ENCODE measurements around the gene GCDH.
"Not testable (repeated sequence)": the region's sequence is repeated elsewhere in the genome, so short reads cannot be mapped to it uniquely, and the experiment has no call there.

GCDH gene

DNA sequence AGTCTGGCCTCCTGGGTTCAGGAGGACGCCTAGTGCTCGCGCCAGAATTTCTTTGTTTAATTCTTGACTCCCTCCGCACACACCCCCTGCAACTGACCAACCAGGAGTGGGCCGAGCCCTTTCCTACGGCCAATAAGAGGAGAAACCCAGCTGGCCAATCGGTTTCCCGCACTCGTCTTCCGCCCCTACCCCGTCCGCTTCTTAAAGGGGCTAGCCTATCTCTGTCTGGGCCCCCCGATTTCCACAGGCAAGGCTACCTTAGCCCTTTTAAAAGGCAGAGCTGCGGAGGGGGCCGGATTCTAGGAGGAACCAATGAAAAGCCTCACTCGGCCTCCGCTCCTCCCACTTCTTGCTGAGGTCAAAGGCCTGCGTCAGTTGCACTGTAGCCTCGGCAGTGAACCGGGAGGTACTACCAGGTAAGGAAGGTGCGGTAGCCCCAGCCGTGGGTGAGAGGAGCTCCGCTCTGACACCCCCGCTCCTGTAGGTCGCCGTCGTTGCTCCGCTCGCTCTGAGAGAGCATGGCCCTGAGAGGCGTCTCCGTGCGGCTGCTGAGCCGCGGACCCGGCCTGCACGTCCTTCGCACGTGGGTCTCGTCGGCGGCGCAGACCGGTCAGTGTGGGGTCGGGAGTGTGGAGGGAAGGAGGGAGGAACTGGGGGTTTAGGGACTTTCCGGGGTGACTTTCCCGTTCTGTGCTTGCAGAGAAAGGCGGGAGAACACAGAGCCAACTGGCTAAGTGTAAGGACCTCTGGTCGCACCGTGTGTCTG, at the start of gene GCDH:
Gene GCDH (plus strand): TSS at position 374 of the 766 bp plus-strand sequence. CDS start 145 bp downstream, at position 519.
- DNase-seq (ENCODE audit: low read depth) = peak; percentile 94

DNA sequence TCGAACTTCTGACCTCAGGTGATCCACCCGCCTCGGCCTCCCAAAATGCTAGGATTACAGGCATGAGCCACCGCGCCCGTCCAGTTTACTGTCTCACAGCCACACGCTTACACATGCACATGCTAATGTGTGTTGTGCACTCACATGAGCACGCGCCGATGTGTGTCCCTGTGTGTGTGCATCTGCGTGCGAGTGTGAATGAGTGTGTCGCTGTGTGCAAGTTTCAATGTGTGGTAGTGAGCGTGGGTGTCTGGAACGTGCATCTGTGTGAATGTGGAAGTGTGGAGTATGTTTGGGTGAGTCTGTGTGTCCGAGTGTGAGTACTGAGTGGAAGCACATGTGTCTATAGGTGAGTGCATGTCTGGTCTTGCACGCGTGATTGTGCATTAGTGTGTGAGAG, 48.4 kb upstream of the GCDH start:
- DNase-seq (ENCODE audit: low read depth) = no peak

DNA sequence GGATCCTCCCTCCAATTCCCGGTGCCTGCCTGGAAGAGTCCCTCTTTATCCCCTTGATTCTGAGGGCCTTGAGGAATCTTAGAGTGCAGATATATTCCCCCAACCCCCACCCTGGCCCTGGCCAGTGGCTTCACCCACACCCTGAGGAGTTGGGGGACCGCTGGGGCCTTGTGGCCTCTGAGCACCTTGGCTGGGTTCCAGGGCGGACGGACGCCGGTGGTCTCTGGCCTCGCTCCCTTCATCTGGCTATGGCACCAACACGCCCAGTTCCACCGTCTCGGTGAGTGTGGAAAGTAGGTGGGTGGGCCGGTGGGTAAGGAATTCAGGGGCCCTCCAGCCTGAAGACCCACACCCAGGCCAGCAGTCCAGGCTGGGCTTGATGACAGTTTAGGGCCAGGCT, 47.6 kb upstream of the GCDH start:
- DNase-seq (ENCODE audit: low read depth) = no peak

GRCh38 chr19:12843999-12844732, 46.8 kb upstream of the GCDH start:
- DNase-seq (ENCODE audit: low read depth) = no peak

- not testable (repeated sequence) for DNase-seq (ENCODE audit: low read depth)
Observed at GRCh38 chr19:12846613-12847012, 44.3 kb upstream of the GCDH start.

DNA sequence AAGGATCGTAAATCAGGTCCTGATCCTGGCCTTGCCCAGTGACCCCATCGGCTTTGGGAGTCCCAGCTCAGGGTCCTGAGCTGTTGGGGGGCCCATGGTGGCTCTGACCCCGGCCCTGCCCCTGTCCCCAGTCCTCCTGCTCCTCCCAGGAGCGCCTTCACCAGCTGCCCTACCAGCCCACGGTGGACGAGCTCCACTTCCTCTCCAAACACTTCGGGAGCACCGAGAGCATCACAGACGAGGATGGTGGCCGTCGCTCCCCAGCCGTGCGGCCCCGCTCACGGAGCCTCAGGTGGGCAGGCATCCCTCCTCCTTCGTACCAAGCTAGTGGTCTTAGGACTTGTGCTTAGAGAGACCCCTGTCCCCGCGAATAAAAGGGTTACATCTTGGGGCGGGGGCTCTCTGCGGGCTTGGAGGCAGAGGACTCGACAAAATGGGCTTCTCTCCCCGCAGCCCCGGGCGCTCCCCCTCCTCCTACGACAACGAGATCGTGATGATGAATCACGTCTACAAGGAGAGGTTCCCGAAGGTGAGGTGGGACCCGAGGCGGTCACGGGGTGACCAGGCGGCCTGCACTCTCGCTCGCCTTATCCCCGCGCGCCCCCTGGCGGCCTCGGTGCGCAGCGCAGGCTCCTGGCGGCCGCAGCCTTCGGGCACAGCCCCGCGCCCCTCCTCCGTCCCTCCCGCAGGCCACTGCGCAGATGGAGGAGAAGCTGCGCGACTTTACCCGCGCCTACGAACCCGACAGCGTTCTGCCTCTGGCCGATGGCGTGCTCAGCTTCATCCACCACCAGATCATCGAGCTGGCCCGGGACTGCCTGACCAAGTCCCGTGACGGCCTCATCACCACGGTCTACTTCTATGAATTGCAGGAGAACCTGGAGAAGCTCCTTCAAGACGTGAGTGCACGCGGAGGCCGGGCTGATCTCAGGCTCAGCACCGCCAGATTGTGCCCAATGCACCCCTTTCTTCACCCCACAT, 43.5 kb upstream of the GCDH start:
- peak; percentile 77 for DNase-seq (ENCODE audit: low read depth)

DNA sequence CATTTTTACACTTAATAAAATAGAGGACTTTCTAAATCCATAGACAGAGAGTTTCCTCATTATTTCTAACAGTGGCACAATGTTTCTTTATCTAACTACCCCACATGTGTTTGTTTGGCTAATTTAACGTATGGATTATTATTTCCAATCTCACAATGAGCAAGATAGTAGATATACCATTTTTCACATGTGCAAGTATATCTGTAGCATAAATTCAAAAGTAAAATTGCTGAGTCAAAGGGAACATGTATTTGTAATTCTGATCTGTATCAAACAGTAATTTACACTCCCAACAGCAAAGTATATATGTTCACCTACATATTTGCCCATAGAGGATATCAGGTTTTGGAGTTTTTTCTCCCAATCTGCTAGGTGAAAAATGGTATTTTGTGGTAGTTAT, 34.3 kb upstream of the GCDH start:
- DNase-seq (ENCODE audit: low read depth) = no peak

DNA sequence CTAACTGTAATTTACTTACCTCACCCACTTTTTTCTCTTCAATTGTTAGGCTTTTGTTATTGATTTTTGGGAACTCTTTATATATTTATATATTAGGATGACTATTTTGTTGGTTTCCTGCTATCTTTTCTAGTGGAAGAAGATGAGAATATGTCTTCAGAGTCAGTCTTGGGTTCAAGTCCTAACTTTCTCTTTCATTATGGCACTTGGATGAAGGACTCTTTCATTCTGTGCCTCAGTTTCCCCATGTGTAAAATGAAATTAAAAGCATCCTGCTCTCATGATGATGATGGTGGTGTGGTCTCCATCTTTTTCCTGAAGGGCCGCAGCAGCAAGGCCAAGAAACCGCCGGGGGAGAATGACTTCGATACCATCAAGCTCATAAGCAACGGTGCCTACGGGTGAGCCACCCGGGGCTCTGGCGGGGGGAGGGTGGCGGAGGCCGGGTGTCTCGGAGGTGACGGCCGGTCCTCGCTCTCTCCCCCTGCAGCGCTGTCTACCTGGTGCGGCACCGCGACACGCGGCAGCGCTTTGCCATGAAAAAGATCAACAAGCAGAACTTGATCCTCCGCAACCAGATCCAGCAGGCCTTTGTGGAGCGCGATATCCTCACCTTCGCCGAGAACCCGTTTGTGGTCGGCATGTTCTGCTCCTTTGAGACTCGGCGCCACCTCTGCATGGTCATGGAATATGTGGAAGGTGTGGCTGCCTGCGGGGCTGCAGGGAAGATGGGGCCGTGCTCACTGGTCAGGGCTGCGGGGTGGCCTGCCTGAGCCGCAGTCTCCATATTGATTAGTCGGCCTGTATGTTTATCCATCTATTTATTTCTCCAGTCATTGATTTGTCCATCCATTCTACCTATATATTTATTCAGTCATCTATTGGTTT, 32.7 kb upstream of the GCDH start:
- no peak for DNase-seq (ENCODE audit: low read depth)

- DNase-seq (ENCODE audit: low read depth) = no peak
Observed at GRCh38 chr19:12859546-12859945, 31.4 kb upstream of the GCDH start.

DNA sequence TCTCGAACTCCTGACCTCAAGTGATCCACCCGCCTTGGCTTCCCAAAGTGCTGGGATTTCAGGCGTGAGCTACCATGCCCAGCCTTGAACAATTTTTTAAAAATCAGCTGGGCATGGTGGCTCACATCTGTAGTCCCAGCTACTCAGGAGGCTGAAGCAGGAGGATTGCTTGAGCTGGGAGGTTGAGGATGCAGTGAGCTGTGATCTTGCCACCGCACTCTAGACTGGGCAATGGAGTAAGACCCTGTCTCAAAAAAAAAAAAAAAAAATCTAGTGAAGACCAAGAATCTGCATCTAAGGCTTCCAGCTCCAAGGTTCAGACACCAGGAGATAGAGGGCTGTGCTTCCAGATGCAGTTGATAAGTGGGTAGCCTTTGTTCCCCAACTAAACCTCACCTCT, 26.8 kb upstream of the GCDH start:
- DNase-seq (ENCODE audit: low read depth) = no peak

DNA sequence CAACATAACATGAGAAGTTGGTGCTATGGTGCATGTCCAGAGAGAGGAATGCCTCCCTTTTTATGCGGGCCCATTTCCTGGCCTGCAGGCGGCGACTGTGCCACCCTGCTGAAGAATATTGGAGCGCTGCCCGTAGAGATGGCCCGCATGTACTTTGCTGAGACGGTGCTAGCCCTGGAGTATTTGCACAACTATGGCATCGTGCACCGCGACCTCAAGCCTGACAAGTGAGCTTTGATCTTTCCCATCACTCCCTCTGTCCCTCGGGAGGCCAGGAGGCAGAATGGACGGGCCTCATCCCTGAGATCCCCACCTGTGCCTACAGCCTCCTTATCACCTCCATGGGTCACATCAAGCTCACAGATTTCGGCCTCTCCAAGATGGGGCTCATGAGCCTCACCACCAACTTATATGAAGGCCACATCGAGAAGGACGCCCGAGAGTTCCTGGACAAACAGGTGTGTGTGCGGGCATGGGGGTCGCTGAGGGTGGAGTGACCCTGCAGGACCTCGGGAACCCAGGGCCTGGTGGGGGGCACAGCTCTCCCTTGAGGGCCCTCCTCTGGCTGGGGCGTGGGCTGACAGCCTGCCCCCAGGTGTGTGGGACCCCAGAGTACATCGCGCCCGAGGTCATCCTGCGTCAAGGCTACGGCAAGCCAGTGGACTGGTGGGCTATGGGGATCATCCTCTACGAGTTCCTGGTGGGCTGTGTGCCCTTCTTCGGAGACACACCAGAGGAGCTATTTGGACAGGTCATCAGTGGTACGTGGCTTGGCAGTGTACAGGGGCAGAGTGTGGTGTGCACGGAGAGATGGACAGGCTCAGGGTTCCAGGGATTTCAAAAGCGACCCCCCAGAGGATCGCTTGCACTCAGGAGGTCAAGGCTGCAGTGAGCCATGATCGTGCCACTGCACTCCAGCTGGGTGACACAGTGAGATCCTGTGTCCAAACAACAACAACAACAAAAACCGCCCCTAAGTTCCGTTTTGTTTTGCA, 25.9 kb upstream of the GCDH start:
- DNase-seq (ENCODE audit: low read depth) = no peak

DNA sequence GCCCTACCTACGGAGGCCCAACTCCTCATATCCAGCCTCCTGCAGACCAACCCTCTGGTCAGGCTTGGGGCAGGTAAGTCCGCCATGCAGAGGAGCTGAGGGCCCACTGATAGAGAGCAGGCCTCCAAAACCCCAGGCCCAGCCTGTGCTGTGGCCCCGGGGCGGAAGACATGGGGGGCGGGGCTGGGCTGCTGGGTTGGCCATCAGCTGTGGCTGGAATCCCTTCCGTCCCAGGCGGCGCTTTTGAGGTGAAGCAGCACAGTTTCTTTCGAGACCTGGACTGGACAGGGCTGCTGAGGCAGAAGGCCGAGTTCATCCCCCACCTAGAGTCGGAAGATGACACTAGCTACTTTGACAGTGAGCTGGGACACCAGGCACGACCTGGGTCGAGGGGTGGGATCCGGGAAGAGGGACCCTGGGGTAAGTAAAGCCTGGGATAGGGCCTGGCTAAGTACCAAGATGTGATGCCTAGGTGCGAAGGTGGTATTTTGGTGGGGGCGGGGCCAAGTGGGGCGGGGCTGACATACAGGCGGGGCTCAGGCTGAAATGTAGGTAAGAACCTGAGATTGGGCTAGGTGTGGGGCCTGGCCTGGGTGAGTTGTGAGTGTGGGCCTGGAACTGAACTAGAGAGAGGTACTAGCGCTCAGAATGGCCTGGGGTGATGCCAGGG, 25.1 kb upstream of the GCDH start:
- DNase-seq (ENCODE audit: low read depth) = no peak

DNA sequence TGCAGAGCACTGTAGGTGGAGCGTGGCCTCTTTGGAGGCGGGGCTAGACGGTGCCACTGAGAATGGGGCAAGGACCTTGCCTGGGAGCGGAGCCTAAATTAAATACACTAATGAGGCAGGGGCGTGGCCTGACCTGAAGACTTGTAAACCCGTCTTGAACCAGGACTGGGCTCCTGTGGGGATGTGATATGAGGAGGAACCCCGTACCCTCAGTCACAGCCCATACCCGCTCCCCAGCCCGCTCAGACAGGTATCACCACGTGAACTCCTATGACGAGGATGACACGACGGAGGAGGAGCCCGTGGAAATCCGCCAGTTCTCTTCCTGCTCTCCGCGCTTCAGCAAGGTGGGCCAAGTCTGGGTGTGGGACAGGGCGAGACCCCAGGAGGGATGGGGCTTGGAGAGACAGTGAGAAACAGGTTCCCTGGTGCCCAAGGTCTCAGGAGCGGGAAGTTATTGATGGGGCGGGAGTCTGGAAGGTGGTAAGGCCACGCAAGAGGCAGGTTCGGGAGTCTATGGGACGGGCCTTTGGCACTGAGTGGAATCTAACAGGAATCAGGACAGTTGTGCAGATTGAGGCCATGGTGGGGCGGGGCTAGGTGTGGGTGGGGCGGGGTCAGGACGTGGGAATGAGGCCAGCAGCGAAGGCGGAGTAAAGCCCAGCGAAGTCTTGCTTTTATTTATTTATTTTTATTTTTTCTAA, 24.4 kb upstream of the GCDH start:
- no peak for DNase-seq (ENCODE audit: low read depth)

DNA sequence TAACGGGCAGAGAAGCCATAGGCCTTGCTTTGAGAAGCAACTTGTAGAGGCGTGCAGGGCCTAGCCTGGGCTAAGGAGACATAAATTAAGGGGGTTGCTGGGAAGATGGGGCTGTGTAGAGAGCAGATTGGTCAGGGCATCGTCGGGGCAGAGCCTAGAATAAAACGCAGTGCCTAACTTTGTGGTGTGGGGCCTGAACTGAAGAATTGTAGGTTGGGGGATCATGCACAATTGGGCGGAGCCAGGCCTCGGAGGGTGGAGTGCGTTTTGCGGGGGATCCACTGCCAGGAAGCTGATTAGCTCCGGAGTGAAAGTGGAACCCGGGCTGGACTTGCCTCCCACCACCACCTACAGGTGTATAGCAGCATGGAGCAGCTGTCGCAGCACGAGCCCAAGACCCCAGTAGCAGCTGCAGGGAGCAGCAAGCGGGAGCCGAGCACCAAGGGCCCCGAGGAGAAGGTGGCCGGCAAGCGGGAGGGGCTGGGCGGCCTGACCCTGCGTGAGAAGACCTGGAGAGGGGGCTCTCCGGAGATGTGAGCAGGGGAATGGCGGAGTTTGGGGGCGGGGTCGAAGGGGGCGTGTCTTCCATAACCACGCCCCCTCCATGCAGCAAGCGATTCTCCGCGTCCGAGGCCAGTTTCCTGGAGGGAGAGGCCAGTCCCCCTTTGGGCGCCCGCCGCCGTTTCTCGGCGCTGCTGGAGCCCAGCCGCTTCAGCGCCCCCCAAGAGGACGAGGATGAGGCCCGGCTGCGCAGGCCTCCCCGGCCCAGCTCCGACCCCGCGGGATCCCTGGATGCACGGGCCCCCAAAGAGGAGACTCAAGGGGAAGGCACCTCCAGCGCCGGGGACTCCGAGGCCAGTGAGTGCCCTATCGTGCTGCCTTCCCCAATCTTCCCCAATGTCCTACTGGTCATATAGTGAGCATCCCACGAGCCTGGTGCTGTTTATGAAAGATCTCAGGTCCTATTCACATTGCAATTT, 23.6 kb upstream of the GCDH start:
- DNase-seq (ENCODE audit: low read depth) = peak; percentile 52

GRCh38 chr19:12868540-12869112, 22.3 kb upstream of the GCDH start:
- no peak for DNase-seq (ENCODE audit: low read depth)

DNA sequence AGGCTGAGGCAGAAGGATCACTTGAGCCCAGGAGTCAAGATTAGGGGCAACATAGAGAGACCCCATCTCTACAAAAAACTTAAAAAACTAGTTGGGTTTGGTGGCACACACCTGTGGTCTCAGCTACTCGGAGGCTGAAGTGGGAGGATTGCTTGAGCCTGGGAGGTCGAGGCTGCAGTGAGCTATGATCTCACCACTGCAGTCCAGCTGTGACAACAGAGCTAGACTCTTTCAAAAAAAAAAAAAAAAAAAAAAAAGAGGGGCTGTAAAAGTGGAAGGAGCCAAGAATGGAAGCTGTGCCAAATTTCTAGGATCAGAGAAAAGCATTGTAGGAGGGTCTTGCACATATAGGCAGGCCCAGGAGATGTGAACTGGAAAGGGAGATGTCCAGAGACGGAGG, 19.3 kb upstream of the GCDH start:
- DNase-seq (ENCODE audit: low read depth) = no peak

DNA sequence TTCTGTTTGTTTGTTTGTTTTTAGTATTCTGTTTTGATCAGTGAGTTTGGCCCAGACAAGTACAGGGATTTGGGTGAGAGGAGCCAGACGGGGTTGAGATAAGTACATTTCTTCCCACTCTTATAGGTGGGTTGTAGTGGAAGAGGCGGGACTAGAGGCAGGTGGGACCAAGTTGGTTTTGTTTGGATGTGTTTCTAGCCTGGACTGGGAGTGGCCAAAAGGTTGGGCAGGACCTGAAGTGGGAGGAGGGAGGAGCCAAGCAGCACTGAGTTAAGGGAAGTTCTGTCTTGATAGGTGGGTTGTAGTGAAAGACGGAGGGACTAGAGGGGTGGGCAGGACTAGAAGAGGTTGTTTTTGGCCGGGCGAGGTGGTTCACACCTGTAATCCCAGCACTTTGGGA, 18.7 kb upstream of the GCDH start:
- no peak for DNase-seq (ENCODE audit: low read depth)

Data from stimulated activated CD4-positive, alpha-beta T cell treated with anti-CD3 and anti-CD28 coated beads, Interleukin-2, amount 100 ng/mL, for 4 hours (primary cell).